ENCODE data around the gene RFTN1.

DNA sequence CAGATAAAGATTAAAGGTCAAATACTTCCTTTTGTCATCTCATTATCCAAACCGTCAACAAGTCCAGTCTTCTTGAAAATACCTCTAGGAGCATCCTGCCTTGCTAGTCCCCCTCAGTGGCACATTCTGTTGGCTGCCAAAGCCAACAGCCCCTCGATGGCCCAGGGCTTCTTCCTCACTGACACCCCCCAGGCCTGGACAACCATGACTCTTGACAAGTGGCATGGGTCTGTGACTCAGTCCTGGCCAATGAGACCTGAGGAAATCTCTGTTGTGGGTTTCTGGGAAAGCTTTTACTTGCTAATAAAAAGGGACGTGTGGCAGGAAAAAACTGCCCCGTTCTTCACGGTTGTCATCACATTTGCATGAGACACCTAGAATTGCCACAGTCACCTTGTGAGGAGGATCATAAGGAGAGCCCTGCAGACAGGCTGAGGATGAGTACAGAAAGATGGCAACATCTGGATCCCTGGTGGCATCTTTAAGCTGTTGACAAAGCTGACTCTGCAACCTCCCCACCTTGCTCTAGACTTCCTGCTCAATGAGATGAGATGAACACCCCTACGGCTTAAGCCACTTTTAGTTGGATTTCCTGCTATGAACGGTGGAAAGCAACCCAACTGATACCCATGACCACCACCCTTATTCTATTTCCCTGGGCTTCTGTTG lies 167.0 kb downstream of the RFTN1 start:
- TF ChIP-seq, protein P1, sequence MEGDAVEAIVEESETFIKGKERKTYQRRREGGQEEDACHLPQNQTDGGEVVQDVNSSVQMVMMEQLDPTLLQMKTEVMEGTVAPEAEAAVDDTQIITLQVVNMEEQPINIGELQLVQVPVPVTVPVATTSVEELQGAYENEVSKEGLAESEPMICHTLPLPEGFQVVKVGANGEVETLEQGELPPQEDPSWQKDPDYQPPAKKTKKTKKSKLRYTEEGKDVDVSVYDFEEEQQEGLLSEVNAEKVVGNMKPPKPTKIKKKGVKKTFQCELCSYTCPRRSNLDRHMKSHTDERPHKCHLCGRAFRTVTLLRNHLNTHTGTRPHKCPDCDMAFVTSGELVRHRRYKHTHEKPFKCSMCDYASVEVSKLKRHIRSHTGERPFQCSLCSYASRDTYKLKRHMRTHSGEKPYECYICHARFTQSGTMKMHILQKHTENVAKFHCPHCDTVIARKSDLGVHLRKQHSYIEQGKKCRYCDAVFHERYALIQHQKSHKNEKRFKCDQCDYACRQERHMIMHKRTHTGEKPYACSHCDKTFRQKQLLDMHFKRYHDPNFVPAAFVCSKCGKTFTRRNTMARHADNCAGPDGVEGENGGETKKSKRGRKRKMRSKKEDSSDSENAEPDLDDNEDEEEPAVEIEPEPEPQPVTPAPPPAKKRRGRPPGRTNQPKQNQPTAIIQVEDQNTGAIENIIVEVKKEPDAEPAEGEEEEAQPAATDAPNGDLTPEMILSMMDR (conservative IDR thresholded peaks at IDR 0.05; ENCODE audit: low read length), result no peak
- TF ChIP-seq EZH2phosphoT487 (IDR thresholded peaks at IDR 0.05; ENCODE audit: borderline replicate concordance), result no peak

Measured in Loucy (cell line).